HG02763 (cell line): Measurements from ENCODE around the gene ATL2.
"Not testable (repeated sequence)": the region's sequence is repeated elsewhere in the genome, so short reads cannot be mapped to it uniquely, and the experiment has no call there.

Source experiments
- ATAC-seq: cut with Tn5 transposase; IDR thresholded peaks from one replicate; pipeline ENCODE4 v1.9.1; 2021; ENCODE audit warnings: mild to moderate bottlenecking, moderate library complexity; ENCODE audit not compliant: unreplicated experiment

Gene ATL2

DNA sequence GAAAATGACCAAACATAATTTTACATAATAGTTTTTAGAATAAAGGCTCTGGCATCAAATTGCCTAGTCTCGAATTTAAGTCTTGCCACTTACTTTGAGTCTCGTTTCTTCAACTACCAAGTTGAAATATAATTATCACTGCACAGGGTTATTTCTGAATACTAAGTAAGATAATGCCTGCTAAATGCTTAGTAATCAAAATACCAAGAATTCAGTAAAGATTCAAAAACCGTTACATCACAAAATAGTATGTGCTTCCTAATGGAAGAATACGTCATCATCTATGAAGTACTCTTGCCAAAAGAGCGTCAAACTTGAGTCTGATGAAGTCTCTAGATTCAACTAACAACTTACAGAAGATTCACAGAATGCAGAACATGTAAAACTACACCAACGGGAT is 40.5 kb downstream of the ATL2 start:
- ATAC-seq: no peak

DNA sequence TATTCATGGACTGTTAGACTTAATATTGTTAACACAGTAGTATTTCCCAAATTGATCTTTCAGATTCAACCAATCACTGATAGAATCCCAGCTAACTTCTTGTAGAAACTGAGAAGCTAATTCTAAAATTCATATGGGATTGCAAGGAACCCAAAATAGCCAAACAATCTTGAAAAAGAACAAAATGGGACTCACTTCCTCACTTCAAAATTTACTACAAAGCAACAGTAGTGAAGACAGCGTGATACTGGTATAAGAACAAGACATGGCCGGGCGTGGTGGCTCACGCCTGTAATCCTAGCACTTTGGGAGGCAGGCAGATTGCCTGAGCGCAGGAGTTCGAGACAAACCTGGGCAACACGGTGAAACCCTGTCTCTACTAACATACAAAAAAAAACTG is 46.3 kb downstream of the ATL2 start:
- no peak for ATAC-seq

DNA sequence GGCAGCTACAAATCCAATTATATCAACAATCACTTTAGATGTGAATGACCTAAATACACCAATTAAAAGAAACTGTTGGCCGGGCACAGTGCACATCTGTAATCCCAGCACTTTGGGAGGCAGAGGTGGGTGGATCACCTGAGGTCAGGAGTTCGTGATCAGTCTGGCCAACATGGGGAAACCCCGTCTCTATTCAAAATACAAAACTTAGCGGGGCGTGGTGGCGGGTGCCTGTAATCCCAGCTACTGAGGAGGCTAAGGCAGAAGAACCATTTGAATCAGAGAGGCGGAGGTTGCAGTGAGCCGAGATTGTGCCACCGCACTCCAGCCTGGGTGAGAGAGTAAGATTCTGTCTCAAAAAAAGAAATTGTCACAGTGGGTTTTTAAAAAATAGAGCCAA is 49.5 kb downstream of the ATL2 start:
- no peak for ATAC-seq

DNA sequence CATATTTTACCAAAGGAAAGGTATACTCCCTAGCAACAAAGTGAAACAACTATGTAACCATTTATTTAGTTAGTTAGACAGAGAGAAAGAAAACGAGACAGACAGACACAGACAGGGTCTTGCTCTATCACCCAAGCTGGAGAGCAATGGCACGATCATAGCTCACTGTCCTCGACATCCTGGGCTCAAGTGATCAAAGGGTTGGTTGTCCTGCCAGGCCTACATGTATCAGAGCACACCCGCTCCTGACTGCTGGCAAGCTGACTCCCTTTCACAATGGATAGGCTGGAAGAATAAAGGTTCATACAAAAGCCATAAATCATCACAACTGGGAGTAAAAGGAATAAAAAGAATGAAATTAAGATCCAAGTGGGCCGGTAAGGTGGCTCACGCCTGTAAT is 53.5 kb downstream of the ATL2 start:
- no peak for ATAC-seq

DNA sequence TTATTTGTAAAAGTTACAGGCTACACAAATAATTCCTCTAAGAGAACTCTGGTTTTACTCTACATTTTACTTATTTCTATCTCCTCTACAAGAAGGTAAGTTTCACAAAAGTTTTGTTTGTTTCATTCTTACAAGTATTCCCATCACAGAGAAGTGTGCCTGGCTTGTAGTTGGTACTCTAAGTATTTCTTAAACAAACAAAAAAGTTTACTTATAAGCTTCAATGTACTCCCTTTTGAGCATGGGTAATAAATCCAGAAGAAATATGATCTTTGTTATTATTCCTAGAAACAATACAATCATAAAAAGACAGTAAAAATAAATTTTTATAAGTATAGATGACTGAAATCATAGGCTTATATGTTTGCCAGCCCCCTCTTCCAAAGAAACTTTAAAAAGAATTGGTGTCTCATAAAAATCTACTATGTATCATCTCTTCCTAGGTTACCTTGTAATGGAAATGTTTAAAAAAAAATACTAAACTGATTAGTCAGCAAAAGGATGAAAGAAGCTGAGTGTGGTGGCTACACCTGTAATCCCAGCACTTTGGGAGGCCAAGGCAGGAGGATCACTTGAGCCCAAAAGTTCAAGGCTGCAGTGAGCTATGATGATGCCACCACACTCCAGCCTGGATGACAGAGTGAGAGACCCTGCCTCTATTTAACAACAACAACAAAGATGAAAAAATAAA is 54.7 kb downstream of the ATL2 start:
- no peak for ATAC-seq

DNA sequence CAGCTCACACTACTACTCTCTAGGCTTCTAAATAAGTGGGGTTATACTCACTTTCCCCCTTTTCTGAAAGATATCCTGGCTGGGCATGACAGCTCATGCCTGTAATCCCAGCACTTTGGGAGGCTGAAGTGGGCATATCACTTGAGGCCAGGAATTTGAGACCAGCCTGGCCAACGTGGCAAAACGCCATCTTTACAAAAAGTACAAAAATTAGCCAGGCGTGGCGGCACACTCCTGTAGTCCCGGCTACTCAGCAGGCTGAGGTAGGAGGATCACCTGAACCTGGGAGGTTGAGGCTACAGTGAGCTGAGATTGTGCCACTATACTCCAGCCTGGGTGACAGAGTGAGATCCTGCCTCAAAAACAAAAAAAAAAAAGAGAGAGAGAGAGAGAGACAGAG is 57.8 kb downstream of the ATL2 start:
- not testable (repeated sequence) for ATAC-seq

DNA sequence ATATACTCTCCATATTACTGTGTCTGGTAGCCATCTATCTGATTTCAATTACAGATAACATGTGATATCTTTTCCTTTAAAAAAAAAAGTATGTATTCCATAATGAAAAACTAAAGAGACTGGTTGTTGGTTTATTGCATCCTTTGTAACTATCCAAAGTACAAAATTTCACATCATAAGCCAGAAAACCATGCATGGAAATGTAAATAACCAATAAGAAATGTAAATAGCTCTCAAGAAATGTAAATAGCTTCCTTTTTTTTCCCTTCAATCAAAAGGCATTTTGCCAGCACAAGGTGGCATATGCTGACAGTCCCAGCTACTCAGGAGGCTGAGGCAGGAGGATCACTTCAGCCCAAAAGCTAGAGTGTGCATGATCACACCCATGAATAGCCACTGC is 59.3 kb downstream of the ATL2 start:
- ATAC-seq: no peak

DNA sequence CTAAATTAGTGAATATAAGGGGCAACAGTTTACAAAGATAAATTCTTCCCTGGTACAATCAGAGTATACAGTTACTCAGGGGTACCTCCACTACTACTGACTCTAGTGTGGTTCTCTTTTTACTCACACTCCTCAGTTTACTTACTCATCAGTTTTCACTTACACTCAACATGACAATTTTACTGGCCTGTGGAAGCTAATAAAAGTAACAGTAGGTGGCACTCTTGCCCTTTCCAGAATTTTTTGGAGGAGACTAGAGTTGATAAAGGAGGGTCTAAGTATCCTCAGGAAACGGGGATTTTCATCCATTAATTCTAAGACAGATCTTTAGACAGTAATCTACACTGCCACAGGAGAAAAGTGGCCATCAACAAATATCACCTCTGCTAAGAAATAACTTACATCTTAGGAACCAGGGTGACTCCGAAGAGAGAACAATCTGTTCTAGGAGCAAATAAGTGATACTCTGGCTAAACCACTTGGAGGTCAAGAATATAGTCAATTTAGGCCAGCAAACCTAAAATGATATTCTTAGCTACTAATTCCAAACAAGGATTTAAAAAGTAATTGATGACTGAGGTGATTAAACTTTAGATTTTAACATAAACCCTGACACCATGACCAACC is 61.3 kb downstream of the ATL2 start:
- peak; percentile 42 for ATAC-seq

DNA sequence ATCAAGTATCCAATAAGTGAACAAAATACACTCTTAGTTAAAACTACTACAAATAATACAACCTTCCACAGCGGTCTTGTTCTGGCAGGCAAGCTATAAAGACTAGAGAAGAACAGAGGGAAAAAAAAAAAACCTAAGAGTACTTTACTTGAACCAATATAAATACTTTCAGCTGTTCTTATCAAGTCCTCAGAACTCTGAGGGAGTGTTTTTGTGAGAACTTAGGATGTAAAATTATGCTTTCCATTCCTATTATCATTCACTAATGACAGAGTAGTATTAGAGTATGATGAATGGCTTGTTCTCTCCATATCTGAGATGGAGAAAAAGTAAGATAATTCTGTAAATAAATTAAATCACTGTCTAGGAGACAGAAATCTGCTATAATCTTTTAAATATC is 68.3 kb downstream of the ATL2 start:
- no peak for ATAC-seq

DNA sequence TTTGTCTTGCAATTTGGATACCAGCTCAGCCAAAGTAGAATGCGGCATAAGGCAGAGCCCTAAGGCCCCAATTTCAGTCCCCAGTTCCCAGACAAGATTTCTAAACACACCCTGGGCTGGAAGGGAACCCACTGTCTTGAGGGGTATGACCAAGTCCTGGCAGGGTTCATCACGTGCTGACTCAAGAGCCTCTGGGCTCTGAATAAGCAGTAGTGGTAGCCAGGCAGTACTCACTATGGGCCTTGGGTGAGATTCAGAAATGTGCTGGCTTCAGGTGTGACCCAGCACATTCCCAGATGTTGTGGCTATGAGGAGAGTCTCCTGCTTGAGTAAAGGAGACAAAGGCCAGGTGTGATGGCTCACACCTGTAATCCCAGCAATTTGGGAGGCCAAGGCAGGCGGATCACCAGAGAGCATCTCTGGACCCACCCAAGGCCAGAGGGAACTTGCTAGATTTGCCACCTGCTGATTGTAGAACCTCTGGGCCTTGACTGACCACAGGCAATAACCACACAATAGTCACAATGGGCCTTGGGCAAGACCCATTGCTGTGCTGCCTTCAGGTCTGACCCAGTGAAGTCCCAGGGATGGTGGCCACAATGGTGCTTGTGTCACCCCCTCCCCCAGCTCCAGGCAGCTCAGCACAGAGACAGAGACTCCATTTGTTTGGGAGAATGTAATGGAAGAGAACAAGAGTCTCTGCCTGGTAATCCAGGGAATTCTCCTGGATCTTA is 74.9 kb downstream of the ATL2 start:
- ATAC-seq: no peak

DNA sequence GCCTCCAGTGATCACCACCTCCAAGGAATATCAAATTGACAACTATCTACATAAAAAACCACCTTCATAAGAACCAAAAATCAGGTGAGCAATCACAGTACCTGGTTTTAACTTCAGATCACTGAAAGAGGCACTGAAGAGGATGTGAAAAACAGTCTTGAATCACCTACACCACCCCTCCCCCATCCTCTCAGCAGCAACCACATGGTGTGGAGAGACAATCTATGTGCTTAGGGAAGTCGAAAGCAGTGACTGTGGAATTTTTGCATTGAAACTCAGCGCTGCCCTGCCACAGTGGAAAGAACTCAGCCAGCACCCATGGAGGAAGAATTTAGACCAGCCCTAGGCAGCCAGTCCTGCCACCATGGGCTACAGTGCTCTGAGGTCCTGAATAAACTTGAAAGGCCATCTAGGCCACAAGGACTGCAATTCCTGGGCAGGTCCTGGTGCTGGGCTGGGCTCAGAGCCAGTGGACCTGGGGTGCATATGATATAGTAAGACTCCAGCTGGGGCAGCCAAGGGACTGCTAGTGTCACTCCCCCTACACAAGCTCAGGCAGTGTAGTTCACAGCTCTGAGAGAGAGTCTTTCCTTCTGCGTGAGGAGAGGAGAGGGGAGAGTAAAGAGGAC is 75.6 kb downstream of the ATL2 start:
- ATAC-seq: peak; percentile 82

DNA sequence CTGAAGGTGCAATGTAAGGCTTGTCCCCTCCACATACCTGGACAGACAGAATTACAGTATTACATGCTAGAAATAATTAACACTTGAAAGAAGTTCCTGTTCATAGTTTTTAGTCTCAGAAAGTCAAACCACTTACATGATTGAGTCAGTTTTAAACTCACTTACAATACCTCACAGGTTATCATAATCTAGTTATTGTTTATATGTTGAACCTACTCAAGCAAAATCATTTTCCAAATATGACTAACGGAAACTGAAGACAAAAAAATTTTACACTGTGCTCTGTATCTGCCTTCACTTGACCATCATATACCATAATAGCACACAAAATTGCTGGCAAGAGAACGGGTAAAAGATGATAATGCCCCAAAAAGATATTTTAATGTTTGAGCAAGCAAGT is 78.5 kb downstream of the ATL2 start:
- no peak for ATAC-seq

DNA sequence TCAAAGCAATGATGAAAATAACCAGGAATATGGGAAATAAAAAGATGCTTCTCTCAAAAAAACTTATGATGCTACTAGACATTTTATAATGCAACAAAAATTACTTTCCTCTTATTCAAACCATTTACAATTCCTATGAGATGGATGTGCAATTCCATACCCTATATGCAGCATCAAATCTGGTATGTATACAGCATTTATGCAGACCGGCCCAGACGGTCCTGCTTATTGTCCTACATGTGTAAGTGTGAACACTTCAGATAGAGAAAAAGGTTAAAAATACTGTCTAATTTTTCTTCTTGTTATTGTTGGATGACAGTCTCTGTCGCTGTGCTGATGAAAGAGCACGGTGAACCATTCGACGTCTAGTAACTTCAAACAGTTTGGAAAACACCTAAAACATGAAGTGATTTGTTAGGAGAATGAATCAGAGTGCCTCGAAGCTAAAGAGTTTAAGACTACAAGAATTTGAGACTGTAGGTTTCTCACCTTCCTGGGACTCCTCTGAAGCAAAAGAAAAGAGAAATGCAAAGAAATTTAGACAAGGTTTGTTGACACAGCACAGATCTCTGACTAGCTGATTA is 80.8 kb downstream of the ATL2 start:
- no peak for ATAC-seq

DNA sequence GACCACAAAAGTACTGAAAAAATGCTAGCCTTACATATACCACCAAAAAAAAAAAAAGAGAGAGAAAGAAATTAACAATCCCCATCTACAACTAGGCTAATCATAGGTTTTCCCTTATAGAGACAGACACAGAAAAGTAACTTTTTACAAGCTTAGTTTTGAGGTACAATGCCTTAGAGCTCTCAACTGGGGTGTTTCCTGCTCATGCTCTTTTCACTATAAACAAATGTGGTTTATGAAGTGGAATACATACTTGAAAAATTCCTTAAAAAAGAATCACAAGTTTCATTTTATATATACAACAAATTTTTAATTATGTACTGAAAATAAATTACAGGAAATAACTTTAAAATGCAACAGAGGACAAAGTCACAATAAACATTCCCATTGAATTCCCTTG is 82.5 kb downstream of the ATL2 start:
- ATAC-seq: no peak

DNA sequence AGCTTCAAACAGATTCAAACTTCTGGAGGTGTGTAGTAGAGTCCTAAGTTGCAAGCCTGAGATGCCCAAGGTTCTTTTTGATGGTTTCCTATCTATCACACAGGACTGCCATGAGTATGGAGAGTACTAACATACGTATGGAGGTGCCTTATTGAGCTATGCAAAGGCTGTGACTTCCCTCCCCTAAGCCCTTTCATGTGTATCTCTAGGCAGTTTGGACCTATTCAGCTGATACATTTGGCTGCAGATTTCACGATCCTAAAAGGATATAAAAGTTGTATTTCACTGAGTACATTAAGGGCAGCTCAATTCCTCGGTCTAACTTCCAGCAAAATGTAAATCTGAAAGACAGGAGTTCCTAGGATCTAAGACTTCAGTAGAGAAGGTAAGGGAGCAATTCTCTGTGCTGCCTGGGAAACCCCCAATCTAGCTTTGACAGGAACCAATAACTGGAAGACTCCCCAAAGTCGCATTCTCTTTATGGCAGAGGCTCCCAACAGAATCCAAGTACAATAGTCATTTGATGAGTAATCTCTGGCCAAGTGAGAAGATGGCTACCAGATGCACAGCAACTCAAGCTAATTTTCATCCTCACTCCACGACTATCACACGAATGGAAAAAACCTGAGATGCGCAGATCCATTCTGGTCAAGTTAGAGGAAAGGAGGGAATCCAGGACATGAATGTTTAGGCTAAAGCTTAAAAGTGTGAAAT is 83.8 kb downstream of the ATL2 start:
- no peak for ATAC-seq

DNA sequence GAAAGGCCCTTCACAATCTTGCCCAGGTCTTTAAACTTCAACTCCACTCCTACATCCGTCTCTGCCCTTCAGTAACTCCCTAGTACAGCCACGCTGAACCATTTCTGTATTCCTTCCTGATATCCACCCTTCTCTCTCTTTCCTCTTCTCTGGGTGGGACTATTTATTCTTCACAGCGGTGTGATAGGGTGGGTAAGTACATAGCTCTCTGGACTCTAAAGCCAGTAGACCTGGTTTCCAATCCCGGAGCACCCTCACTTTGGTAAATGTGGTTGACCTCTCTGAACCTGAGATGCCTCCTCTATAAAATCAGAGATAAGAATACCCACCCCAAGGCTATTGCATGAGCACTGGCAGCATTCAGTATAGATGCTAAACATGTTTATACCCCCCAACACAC is 86.7 kb downstream of the ATL2 start:
- ATAC-seq: no peak

DNA sequence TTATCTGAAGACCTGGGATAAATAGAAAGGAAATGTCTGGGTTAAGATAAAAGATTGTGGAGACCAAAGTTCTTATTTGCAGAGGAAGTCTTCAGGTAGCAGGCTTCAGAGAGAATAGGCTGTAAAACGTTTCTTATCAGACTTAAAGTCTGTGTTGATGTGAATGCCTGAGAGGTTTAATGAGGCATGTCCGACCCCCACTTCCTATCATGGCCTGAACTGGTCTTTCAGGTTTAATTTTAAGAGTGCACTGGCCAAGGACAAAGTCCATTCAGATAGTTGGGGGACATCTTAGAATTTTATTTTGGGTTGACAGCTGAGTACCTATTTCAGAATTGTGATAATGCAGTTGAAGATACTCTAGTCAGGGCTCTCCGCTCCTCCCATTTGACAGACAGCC is 92.1 kb downstream of the ATL2 start:
- no peak for ATAC-seq

DNA sequence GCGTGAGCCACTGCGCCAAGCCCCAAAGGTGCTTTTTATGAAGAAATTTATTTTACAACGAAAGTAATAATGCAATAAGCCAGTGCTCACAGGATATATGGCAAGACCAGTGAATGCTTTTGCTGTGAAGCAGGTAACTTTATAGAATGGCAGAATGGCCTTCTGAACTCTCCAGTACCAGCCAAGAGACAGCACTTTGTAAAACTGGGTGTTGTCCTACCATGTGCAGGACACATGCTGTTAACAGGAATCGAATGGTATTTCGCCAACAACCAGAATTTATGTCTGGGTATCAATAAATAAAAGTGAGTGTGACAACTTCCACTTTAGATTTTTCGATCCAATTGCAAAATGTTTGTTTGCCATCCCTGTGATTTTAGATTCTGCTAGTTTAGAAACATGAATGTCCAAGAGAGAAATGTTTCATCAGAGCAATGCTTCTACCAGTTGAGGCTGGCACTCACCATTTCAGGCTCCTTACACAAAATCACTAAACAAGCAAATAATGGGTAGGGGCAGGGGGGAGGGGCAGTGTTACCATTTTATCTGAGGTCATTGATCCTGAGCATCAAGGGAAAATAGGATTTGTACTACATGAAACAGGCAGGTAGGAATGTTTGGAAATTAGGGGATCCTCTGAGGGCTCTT is 95.9 kb downstream of the ATL2 start:
- ATAC-seq: no peak

DNA sequence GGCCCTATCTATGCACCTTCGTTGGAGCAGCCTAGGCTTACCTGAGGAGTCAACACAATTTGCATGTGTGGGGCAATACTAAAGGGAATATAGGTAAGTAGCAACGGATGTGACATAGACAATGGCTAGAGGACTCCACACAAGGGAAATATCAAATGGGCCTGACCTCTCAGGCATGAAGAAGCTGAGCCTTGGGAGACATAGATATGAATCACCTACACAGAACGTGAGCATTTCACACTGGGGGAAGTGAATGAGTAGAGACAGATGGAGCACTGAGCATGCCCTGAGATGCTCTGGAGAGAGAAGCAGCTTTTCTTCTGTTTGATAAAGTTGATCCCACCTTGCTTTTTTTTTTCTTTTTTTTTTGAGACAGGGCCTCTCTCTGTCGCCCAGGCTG is 97.9 kb downstream of the ATL2 start:
- ATAC-seq: no peak

DNA sequence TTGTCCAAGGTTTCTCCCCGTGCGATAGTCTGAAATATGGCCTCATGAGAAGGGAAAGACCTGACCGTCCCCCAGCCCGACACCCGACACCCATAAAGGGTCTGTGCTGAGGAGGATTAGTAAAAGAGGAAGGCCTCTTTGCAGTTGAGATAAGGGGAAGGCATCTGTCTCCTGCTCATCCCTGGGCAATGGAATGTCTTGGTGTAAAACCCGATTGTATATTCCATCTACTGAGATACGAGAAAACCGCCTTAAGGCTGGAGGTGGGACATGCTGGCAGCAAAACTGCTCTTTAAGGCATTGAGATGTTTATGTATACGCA is 99.0 kb downstream of the ATL2 start:
- not testable (repeated sequence) for ATAC-seq
